AG10803 (cell line): ENCODE results near the gene ANKRD63.
A peak's percentile ranks its signal among the peaks of the same experiment; 100 is the strongest.

ENCODE experiments used
- DNase-seq: peaks from one replicate; pipeline ENCODE4 v3.0.0; 2010; ENCODE audit warnings: low read depth
- H3K4me3 ChIP-seq: 2 replicates; pipeline ENCODE4 v1.5.1; 2011; ENCODE audit warnings: mild to moderate bottlenecking, low read length, control low read depth
- CTCF ChIP-seq: conservative IDR thresholded peaks from 2 replicates; pipeline ENCODE4 v1.5.1; 2011; ENCODE audit warnings: mild to moderate bottlenecking, low read length, control low read depth, inconsistent platforms

Gene ANKRD63

GRCh38 chr15:40265355-40265754 is 17.5 kb downstream of the ANKRD63 start:
- H3K4me3 ChIP-seq = no peak overlapping the region
- no peak for TF ChIP-seq CTCF
- no peak for DNase-seq

GRCh38 chr15:40264321-40265153 is 18.3 kb downstream of the ANKRD63 start:
- H3K4me3 ChIP-seq = no peak overlapping the region
- TF ChIP-seq CTCF = no peak
- DNase-seq = no peak

- H3K4me3 ChIP-seq = no peak overlapping the region
- no peak for TF ChIP-seq CTCF
- peak; percentile 51 for DNase-seq
Observed at GRCh38 chr15:40263024-40263754, 19.7 kb downstream of the ANKRD63 start.

- no peak for DNase-seq
- TF ChIP-seq CTCF = no peak
- no peak overlapping the region for H3K4me3 ChIP-seq
Observed at GRCh38 chr15:40259021-40259420, 23.8 kb downstream of the ANKRD63 start.

GRCh38 chr15:40258544-40258943 is 24.3 kb downstream of the ANKRD63 start:
- no peak for TF ChIP-seq CTCF
- no peak for DNase-seq
- no peak overlapping the region for H3K4me3 ChIP-seq

- no peak for TF ChIP-seq CTCF
- H3K4me3 ChIP-seq = no peak overlapping the region
- DNase-seq = no peak
Observed at GRCh38 chr15:40257656-40258450, 25.0 kb downstream of the ANKRD63 start.
